HEK293T (cell line): ENCODE data around the gene RNF19B.

ENCODE experiments used
- CTCF ChIA-PET: fragments of 350-600 bp; formaldehyde crosslinking; extraction: SDS; loops from one replicate; lab custom pipeline; 2021; ENCODE audit warnings: antibody characterized with exemption, inconsistent platforms; lab: Yijun Ruan, JAX
- POLR2A ChIA-PET: fragments of 350-600 bp; formaldehyde crosslinking; extraction: SDS; loops from one replicate; lab custom pipeline; 2020; ENCODE audit warnings: antibody characterized with exemption, inconsistent platforms; lab: Yijun Ruan, JAX
- DNase-seq: peaks from one replicate; pipeline ENCODE4 v3.0.0; 2012; ENCODE audit warnings: mixed read lengths; ENCODE audit errors: extremely low spot score
- ARNT ChIP-seq: fragments of 450-650 bp; IDR thresholded peaks from 2 replicates; pipeline ENCODE4 v1.6.1; 2017; ENCODE audit warnings: mild to moderate bottlenecking
- BHLHE40 ChIP-seq: fragments of 450-650 bp; IDR thresholded peaks from 2 replicates; pipeline ENCODE4 v1.6.1; 2016; ENCODE audit warnings: mild to moderate bottlenecking, moderate library complexity, borderline replicate concordance
- CTBP1 ChIP-seq: fragments of 450-650 bp; IDR thresholded peaks from 2 replicates; pipeline ENCODE4 v1.6.1; 2016; ENCODE audit warnings: borderline replicate concordance
- ELF4 ChIP-seq: fragments of 450-650 bp; IDR thresholded peaks from 2 replicates; pipeline ENCODE4 v1.6.1; 2017; ENCODE audit warnings: antibody characterized with exemption
- FOXA1 ChIP-seq: fragments of 450-650 bp; IDR thresholded peaks from 2 replicates; pipeline ENCODE4 v1.6.1; 2016; ENCODE audit warnings: mild to moderate bottlenecking
- FOXK2 ChIP-seq: fragments of 450-650 bp; IDR thresholded peaks from 2 replicates; pipeline ENCODE4 v1.6.1; 2016; ENCODE audit warnings: mild to moderate bottlenecking
- FOXM1 ChIP-seq: fragments of 450-650 bp; IDR thresholded peaks from 2 replicates; pipeline ENCODE4 v1.6.1; 2017; ENCODE audit warnings: mild to moderate bottlenecking, borderline replicate concordance
- HDGF ChIP-seq: fragments of 450-650 bp; IDR thresholded peaks from 2 replicates; pipeline ENCODE4 v1.6.1; 2017; ENCODE audit warnings: antibody characterized with exemption, borderline replicate concordance
- L3MBTL2 ChIP-seq: fragments of 450-650 bp; conservative IDR thresholded peaks from 2 replicates; pipeline ENCODE4 v1.6.1; 2016; ENCODE audit warnings: mild to moderate bottlenecking
- LEF1 ChIP-seq: fragments of 450-650 bp; IDR thresholded peaks from 2 replicates; pipeline ENCODE4 v1.6.1; 2017; ENCODE audit warnings: mild to moderate bottlenecking, borderline replicate concordance
- NFRKB ChIP-seq: fragments of 450-650 bp; IDR thresholded peaks from 2 replicates; pipeline ENCODE4 v1.6.1; 2016; ENCODE audit warnings: mild to moderate bottlenecking, moderate library complexity
- PKNOX1 ChIP-seq: fragments of 450-650 bp; IDR thresholded peaks from 2 replicates; pipeline ENCODE4 v1.6.1; 2016
- SP1 ChIP-seq: fragments of 450-650 bp; IDR thresholded peaks from 2 replicates; pipeline ENCODE4 v1.6.1; 2017
- SUZ12 ChIP-seq: fragments of 450-650 bp; IDR thresholded peaks from 2 replicates; pipeline ENCODE4 v1.6.1; 2016; ENCODE audit warnings: mild to moderate bottlenecking
- TARDBP ChIP-seq: fragments of 450-650 bp; IDR thresholded peaks from 2 replicates; pipeline ENCODE4 v1.6.1; 2016
- ZNF384 ChIP-seq: fragments of 450-650 bp; IDR thresholded peaks from 2 replicates; pipeline ENCODE4 v1.6.1; 2016

Gene RNF19B

GRCh38 chr1:32990887-32991286 is 26.3 kb upstream of the RNF19B start:
- ChIA-PET CTCF (no interaction called here), POLR2A (no interaction called here)
- TF ChIP-seq FOXA1: no peak
- no peak for DNase-seq

- ChIA-PET POLR2A (no interaction called here), CTCF (no interaction called here)
- TF ChIP-seq LEF1 (no peak), HDGF (no peak), SUZ12 (no peak), NFRKB (no peak), ARNT (no peak), FOXA1 (no peak), BHLHE40 (no peak), CTBP1 (no peak), ZNF384 (no peak), SP1 (no peak), FOXM1 (no peak), FOXK2 (no peak), ELF4 (no peak), L3MBTL2 (no peak), TARDBP (no peak), PKNOX1 (no peak)
- no peak for DNase-seq
Observed at GRCh38 chr1:32989160-32990050, 24.8 kb upstream of the RNF19B start.

GRCh38 chr1:32988665-32989064 is 24.1 kb upstream of the RNF19B start:
- TF ChIP-seq TARDBP (no peak), SUZ12 (no peak), FOXA1 (no peak), FOXK2 (no peak), L3MBTL2 (no peak), ELF4 (no peak), ZNF384 (no peak), HDGF (no peak)
- no peak for DNase-seq
- ChIA-PET POLR2A (no interaction called here), CTCF (no interaction called here)

- ChIA-PET POLR2A (interaction anchor here (1.6 to 2.4 kb wide), 2 partner anchors 13 to 20 kb away, joined by 5 to 9 read pairs; partner anchors contain the start of gene RNF19B), CTCF (no interaction called here)
- DNase-seq: no peak
- no peak for TF ChIP-seq ARNT
- TF ChIP-seq SP1: no peak
- no peak for TF ChIP-seq ELF4
- no peak for TF ChIP-seq L3MBTL2
- TF ChIP-seq FOXM1: no peak
- TF ChIP-seq FOXA1: no peak
- no peak for TF ChIP-seq FOXK2
- no peak for TF ChIP-seq PKNOX1
- no peak for TF ChIP-seq SUZ12
- no peak for TF ChIP-seq NFRKB
- no peak for TF ChIP-seq CTBP1
Observed at GRCh38 chr1:32985226-32985625, 20.6 kb upstream of the RNF19B start.

- TF ChIP-seq ELF4 (no peak), SP1 (no peak), FOXA1 (no peak), FOXK2 (no peak)
- ChIA-PET CTCF (no interaction called here), POLR2A (interaction anchor here (1.6 to 2.4 kb wide), 2 partner anchors 12 to 20 kb away, joined by 5 to 9 read pairs; partner anchors contain the start of gene RNF19B)
- DNase-seq: no peak
Observed at GRCh38 chr1:32984455-32985171, 20.0 kb upstream of the RNF19B start.

- TF ChIP-seq BHLHE40 (no peak), FOXM1 (no peak), LEF1 (no peak), PKNOX1 (no peak), SP1 (no peak), TARDBP (no peak), L3MBTL2 (no peak), FOXK2 (no peak), ZNF384 (no peak), ELF4 (no peak), HDGF (no peak), CTBP1 (no peak), FOXA1 (no peak), SUZ12 (no peak)
- POLR2A ChIA-PET: interaction anchor here (1.6 to 2.4 kb wide), 2 partner anchors 12 to 19 kb away, joined by 5 to 9 read pairs; partner anchors contain the start of gene RNF19B
- CTCF ChIA-PET: no interaction called here
- no peak for DNase-seq
Observed at GRCh38 chr1:32984090-32984454, 19.5 kb upstream of the RNF19B start.
